Lower lobe of right lung (tissue), 2 donors: Measurements from ENCODE around the gene ILK. TPM values are rescaled to one million over a fixed set of nuclear protein-coding genes. Genes with fewer than 3 reads are reported as not detected.

Experiments used
- ATAC-seq, 2 donors: fragments of 200-7000 bp; cut with Tn5 transposase; one replicate each; pipeline ENCODE4 v1.9.1; 2020 to 2022; ENCODE audit warnings: mild to moderate bottlenecking in 2 of 2, moderate library complexity in 2 of 2
- DNase-seq: peaks from one replicate; pipeline ENCODE4 v3.0.0-alpha.2; 2020
- H3K27ac ChIP-seq: fragments of 200-600 bp; one replicate; pipeline ENCODE4 v1.8.0; 2022
- H3K27me3 ChIP-seq: fragments of 200-600 bp; one replicate; pipeline ENCODE4 v1.8.0; 2022; ENCODE audit warnings: low read depth
- H3K36me3 ChIP-seq: fragments of 200-600 bp; one replicate; pipeline ENCODE4 v1.8.0; 2022; ENCODE audit warnings: mild to moderate bottlenecking
- H3K4me1 ChIP-seq: fragments of 200-600 bp; one replicate; pipeline ENCODE4 v1.8.0; 2022
- H3K4me3 ChIP-seq: fragments of 200-600 bp; one replicate; pipeline ENCODE4 v1.8.0; 2022; ENCODE audit warnings: mild to moderate bottlenecking
- H3K9me3 ChIP-seq: fragments of 200-600 bp; one replicate; pipeline ENCODE4 v1.8.0; 2022
- intact Hi-C: fragments of 100-400 bp; cut with DNase I; formaldehyde crosslinking; loops from one replicate; pipeline ENCODE4 v1.11.0; 2022
- total RNA-seq: library from RNA; stranded (reverse); fragmentation: NEBNext Ultra II Directional; extraction: Animal tissue kit (Norgen Biotek cat#: 25700); gene quantifications from one replicate; pipeline ENCODE4 v1.2.1, GENCODE V29; 2021
- TF ChIP-seq, protein P1 (sequence below): fragments of 200-600 bp; IDR thresholded peaks from one replicate; pipeline ENCODE4 v1.8.0; 2022; ENCODE audit warnings: antibody characterized with exemption, mild to moderate bottlenecking
- donor health status: DM: no; HTN: yes; CAD: no; lungs with severe emphysema.

The ILK gene
- total RNA-seq, 1 donor from 2014 or later: 135 TPM

DNA sequence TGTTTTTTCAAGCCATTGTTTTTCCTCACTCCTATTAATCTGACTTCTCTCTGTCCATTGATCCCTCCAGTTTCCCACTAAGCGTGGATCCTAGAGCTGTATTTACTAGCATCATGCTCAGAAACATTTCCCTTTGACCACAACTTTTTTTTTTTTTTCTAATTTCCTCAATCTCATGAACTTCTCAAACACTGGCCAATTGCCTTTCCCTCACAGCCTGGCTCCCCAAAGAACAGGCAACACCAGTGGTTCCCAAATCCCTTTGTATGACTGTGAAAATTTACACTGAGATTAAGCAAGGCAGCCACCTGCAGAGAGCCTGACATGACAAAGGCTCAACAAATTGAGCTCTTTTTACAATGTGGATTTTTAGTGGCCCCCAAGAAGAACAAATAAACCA lies 17.1 kb downstream of the ILK start:
- Histone ChIP-seq H3K4me3 (no peak overlapping the region), H3K9me3 (no peaks in the 10 kb centered on the region), H3K36me3 (peaks cover 24% of the 10 kb centered on the region), H3K4me1 (peaks cover 22% of the 10 kb centered on the region), H3K27ac (no peak overlapping the region), H3K27me3 (no peaks in the 10 kb centered on the region)
- intact Hi-C loops: no loop called here
- no peak for DNase-seq
- TF ChIP-seq, protein P1, sequence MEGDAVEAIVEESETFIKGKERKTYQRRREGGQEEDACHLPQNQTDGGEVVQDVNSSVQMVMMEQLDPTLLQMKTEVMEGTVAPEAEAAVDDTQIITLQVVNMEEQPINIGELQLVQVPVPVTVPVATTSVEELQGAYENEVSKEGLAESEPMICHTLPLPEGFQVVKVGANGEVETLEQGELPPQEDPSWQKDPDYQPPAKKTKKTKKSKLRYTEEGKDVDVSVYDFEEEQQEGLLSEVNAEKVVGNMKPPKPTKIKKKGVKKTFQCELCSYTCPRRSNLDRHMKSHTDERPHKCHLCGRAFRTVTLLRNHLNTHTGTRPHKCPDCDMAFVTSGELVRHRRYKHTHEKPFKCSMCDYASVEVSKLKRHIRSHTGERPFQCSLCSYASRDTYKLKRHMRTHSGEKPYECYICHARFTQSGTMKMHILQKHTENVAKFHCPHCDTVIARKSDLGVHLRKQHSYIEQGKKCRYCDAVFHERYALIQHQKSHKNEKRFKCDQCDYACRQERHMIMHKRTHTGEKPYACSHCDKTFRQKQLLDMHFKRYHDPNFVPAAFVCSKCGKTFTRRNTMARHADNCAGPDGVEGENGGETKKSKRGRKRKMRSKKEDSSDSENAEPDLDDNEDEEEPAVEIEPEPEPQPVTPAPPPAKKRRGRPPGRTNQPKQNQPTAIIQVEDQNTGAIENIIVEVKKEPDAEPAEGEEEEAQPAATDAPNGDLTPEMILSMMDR: no peak
- no peak for ATAC-seq

DNA sequence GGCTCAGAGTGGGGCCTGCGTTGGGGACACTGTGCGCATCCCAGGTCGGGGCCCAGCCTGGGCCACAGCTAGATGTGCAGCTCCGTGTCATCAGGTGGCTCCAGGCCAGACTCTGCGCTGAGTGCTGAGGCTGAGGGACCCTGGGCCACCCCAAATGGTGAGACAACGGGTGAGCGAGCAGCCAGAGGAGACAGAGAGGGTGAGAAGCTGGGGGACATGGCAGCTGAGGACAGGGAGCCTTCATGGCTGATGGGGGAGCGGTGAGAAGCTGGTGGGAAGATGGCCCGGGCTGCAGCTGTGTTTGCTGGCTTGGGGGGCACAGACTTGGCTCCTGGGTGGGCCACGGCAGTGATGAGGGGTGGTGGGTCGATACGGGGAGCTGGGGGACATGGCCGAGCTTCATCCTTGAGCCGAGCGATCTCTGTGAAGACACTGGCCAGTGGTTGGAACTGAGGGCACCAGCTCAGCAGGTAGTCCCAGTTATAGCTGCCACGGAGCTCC lies 18.2 kb downstream of the ILK start:
- Histone ChIP-seq H3K27ac (no peak overlapping the region), H3K4me1 (peaks cover 22% of the 10 kb centered on the region), H3K27me3 (no peaks in the 10 kb centered on the region), H3K4me3 (no peak overlapping the region), H3K9me3 (no peaks in the 10 kb centered on the region), H3K36me3 (peaks cover 24% of the 10 kb centered on the region)
- intact Hi-C loops: no loop called here
- DNase-seq: no peak
- TF ChIP-seq, protein P1: no peak
- no peak for ATAC-seq

DNA sequence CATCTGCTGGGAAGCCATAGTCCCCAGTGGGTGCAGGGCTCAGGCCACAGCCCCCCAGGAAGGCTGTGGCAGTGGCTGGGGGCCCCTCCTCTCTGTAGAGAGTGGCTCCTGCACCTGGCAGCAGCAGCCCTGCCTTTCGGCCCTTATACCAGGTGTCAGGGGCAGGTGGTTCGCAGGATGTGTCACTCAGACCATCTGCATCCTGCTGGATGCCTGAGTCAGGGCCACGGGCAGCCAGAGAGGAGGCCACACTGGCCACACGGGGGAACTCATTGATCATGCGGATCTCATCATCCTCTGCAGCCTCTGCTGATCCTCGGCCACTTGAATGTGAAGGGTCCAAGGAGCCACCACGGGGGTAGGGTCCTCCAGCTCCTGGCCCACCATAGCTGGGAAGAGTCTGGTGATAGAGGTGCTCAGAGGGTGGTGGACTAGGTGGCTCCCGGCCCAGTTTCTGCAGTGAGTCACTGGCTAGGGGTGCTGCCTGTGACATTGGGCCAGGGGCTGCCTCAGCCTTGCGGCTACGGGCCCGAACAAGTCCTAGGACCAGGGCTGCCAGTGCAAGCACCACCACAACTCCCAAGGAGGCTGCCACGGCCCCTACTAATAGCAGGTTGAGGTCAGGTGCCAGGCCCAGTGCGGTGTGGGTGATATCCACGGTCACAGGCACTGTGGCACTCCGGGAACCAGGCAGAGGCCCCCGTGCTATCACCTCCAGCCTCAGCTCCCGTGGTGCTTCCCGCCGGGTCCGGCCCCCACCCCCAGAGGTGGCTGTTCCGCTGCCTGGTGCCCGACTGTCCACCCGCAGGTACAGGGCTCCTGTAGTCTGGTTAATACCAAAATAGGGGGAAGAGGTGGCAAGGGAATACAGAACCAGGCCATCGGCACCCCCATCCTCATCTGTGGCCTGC lies 18.9 kb downstream of the ILK start:
- Histone ChIP-seq H3K9me3 (no peaks in the 10 kb centered on the region), H3K4me3 (no peak overlapping the region), H3K27ac (no peak overlapping the region), H3K36me3 (peaks cover 29% of the 10 kb centered on the region), H3K27me3 (no peaks in the 10 kb centered on the region), H3K4me1 (peaks cover 17% of the 10 kb centered on the region)
- no peak for ATAC-seq
- TF ChIP-seq, protein P1: no peak
- intact Hi-C loops: no loop called here
- DNase-seq: no peak

DNA sequence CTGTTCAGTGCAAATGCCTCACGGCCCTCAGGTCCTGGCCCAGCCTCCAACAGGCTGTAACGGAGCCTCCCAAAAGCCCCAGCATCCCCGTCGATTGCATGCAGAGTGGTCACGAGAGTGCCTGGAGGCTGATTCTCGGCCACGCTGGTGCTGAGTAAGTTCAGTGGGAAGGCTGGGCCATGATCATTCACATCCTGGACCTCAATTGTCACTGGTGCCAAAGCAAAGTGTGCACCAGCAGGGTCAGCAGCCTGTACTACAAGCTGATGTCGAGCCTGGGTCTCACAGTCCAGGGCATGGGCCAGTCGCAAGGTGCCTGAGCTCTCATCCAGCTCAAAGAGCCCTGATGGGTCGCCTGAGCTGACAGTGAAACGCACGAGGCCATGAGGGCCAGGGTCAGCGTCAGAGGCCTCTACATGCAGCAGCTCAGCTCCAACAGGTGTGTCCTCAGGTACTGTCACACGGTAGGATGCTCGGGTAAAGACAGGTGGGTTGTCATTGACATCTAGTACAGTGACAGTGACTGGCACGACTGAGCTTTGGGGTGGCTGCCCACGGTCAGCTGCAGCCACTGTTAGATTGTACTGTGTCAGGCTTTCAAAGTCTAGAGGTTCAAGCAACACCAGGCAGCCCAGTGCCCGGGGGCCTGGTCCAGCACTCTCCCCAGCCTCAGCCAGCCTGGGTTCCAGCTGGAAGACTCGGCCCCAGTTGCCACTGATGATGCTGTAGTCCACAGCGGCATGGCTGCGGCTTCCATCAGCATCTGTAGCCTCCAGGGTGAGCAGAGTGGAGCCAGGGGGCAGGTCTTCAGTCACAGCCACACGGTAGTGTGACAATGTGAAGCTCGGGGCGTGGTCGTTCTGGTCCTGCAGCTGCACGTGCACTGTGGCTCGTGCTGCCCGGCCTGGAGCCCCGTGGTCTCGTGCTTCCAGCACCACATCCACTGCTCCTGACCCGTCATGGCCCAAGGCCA lies 20.1 kb downstream of the ILK start:
- intact Hi-C loops: no loop called here
- H3K27ac ChIP-seq: no peak overlapping the region
- peaks cover 7% of the 10 kb centered on the region for H3K4me1 ChIP-seq
- DNase-seq (no peak), ATAC-seq (no peak)
- no peaks in the 10 kb centered on the region for H3K9me3 ChIP-seq
- peaks cover 34% of the 10 kb centered on the region for H3K36me3 ChIP-seq
- no peak overlapping the region for H3K4me3 ChIP-seq
- TF ChIP-seq, protein P1: no peak
- no peaks in the 10 kb centered on the region for H3K27me3 ChIP-seq

DNA sequence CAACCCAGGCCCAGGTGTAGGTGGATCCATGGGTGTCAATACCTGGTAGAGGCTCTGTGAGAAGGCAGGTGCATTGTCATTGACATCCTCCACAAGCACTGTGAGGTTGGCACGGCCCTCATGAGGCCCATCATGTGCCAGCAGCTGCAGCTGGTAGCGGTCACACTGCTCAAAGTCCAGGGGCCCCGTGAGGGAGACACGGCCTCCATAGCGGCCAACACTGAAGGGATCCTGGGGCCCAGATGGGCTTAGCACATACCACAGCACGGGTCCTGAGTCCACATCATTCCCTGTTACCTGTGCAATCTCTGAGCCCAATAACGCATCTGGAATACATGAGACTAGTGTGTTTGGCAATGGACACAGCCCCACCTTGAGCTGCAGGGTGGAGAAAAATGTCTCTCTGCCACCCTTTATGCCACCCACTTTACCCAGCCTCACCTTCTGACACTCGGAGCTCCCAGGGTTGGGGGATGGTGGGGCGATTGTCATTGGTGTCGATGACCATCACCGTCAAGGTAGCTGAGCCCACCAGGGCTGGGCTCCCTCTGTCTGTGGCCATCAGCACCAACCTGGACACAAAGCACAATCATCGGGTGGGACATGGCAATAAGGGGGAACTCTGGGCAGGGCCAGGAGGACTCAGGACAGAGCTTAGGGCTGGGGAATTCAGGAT lies 21.7 kb downstream of the ILK start:
- peaks cover 48% of the 10 kb centered on the region for H3K36me3 ChIP-seq
- H3K4me1 ChIP-seq: no peaks in the 10 kb centered on the region
- ATAC-seq (no peak), DNase-seq (no peak)
- H3K4me3 ChIP-seq: no peak overlapping the region
- intact Hi-C loops: no loop called here
- TF ChIP-seq, protein P1: no peak
- H3K27me3 ChIP-seq: no peaks in the 10 kb centered on the region
- H3K27ac ChIP-seq: no peak overlapping the region
- no peaks in the 10 kb centered on the region for H3K9me3 ChIP-seq
